K562 (cell line): ENCODE data around the gene CREB5. TPM values are rescaled to one million over a fixed set of nuclear protein-coding genes. Genes with fewer than 3 reads are reported as not detected.

Experiments used
- ATAC-seq: fragments of 200-7000 bp; cut with Tn5 transposase; 3 replicates; pipeline ENCODE4 v1.9.1; 2020; ENCODE audit warnings: moderate library complexity
- BruUV-seq: library from RNA; stranded (reverse); fragments of 400-500 nt; replicated peaks from 2 replicates; lab custom pipeline; 2021; lab: Mats Ljungman, UMichigan
- CTCF ChIA-PET: fragments of 300-600 bp; formaldehyde crosslinking; extraction: SDS; loops from one replicate; lab custom pipeline; 2021; ENCODE audit warnings: low intra/inter-chr PET ratio; lab: Yijun Ruan, JAX
- POLR2A ChIA-PET: fragments of 300-600, 350-650 bp; sonication (Branson Sonifier 250); formaldehyde crosslinking; extraction: SDS; loops from one replicate; lab custom pipeline; 2021; ENCODE audit warnings: antibody characterized with exemption, inconsistent platforms; lab: Yijun Ruan, JAX
- DNase-seq, 4 experiments: peaks; one replicate each; pipeline versions ENCODE4 v3.0.0 to v3.0.0-alpha.2; 2011 to 2018; ENCODE audit warnings: low spot score in 3 of 4, mixed read lengths in 3 of 4; ENCODE audit errors: extremely low read depth in 1 of 4
- FAIRE-seq: peaks from 2 replicates; lab custom pipeline; 2011; peaks lifted over from hg19 to GRCh38; lab: Jason Lieb, UNC
- H2AFZ ChIP-seq: 2 replicates; pipeline ENCODE4 v1.6.0; 2011; ENCODE audit warnings: low read depth, low read length, control low read depth, inconsistent platforms
- H3K27ac ChIP-seq: fragments of 200-600 bp; 3 replicates; pipeline ENCODE4 v1.8.0; 2011; ENCODE audit warnings: low read depth, mild to moderate bottlenecking, control low read depth, inconsistent platforms, low read length, moderate library complexity, mixed read lengths; ENCODE audit errors: extremely low read depth
- H3K27me3 ChIP-seq, 2 experiments: fragments of 300-600 bp in 1 of 2; 2 replicates in 1 of 2; 3 replicates in 1 of 2; pipeline versions ENCODE4 v1.6.0 to v1.8.0; 2011; ENCODE audit warnings: inconsistent platforms in 2 of 2, low read length in 2 of 2, mild to moderate bottlenecking in 1 of 2, mixed read lengths in 1 of 2, moderate library complexity in 1 of 2; ENCODE audit not compliant: control insufficient read depth in 2 of 2, insufficient read depth in 2 of 2
- H3K36me3 ChIP-seq: fragments of 300-600 bp; 3 replicates; pipeline ENCODE4 v1.8.0; 2011; ENCODE audit warnings: mild to moderate bottlenecking, low read length, inconsistent platforms; ENCODE audit not compliant: control insufficient read depth, insufficient read depth
- H3K4me1 ChIP-seq, 2 experiments: fragments of 200-600 bp in 1 of 2; replicated peaks in 1 of 2; 2 replicates in 1 of 2; 3 replicates in 1 of 2; pipeline versions ENCODE4 v1.5.1 to v1.8.0; 2011; ENCODE audit warnings: inconsistent platforms in 2 of 2, low read length in 2 of 2, mild to moderate bottlenecking in 1 of 2, mixed read lengths in 1 of 2, moderate library complexity in 1 of 2; ENCODE audit not compliant: control insufficient read depth in 2 of 2, insufficient read depth in 2 of 2
- H3K4me2 ChIP-seq: 2 replicates; pipeline ENCODE4 v1.6.1; 2011; ENCODE audit warnings: low read length, control low read depth, inconsistent platforms, mixed read lengths; ENCODE audit not compliant: insufficient read depth
- H3K4me3 ChIP-seq: fragments of 200-600 bp; sonication (generic), shearing (Covaris generic); 2 replicates; pipeline ENCODE4 v1.5.1; 2016; ENCODE audit warnings: control low read depth, inconsistent platforms
- H3K79me2 ChIP-seq: fragments of 200-600 bp; 3 replicates; pipeline ENCODE4 v1.8.0; 2011; ENCODE audit warnings: low read length, inconsistent platforms; ENCODE audit not compliant: control insufficient read depth, insufficient read depth
- H3K9ac ChIP-seq, 2 experiments: 2 replicates each; pipeline versions ENCODE4 v1.6.0 to v1.6.1; 2011; ENCODE audit warnings: low read depth in 2 of 2, low read length in 2 of 2, control low read depth in 1 of 2, inconsistent platforms in 1 of 2, mild to moderate bottlenecking in 1 of 2, mixed read lengths in 1 of 2; ENCODE audit not compliant: insufficient read depth in 1 of 2
- H3K9me1 ChIP-seq: one replicate; pipeline ENCODE4 v1.6.0; 2011; ENCODE audit warnings: inconsistent platforms, mild to moderate bottlenecking, low read length, moderate library complexity; ENCODE audit not compliant: control insufficient read depth, insufficient read depth
- H3K9me3 ChIP-seq: replicated peaks from 2 replicates; pipeline ENCODE4 v1.5.1; 2011; ENCODE audit warnings: low read depth, low read length, inconsistent platforms; ENCODE audit not compliant: control insufficient read depth, insufficient read depth
- H4K20me1 ChIP-seq: replicated peaks from 2 replicates; pipeline ENCODE4 v1.6.1; 2011; ENCODE audit warnings: low read length, inconsistent platforms, mixed read lengths; ENCODE audit not compliant: control insufficient read depth, insufficient read depth
- ADNP ChIP-seq: fragments of 200-800 bp; sonication (Bioruptor generic); IDR thresholded peaks from 2 replicates; pipeline ENCODE4 v1.6.1; 2016; ENCODE audit warnings: missing genetic modification characterization, missing compliant biosample characterization
- C11orf30 ChIP-seq: fragments of 450-650 bp; IDR thresholded peaks from 2 replicates; pipeline ENCODE4 v1.6.1; 2016; ENCODE audit warnings: low read depth, mild to moderate bottlenecking
- COPS2 ChIP-seq: fragments of 450-650 bp; conservative IDR thresholded peaks from 2 replicates; pipeline ENCODE4 v1.6.1; 2016; ENCODE audit warnings: mild to moderate bottlenecking, moderate library complexity
- E2F3 ChIP-seq: fragments of 250-450 bp; sonication (Bioruptor Pico); IDR thresholded peaks from 2 replicates; pipeline ENCODE4 v1.4.0; 2020; ENCODE audit warnings: mild to moderate bottlenecking
- E2F6 ChIP-seq, 2 experiments: IDR thresholded peaks; 2 replicates each; pipeline ENCODE4 v1.6.1; 2011; ENCODE audit warnings: borderline replicate concordance in 1 of 2, control low read depth in 1 of 2, low read depth in 1 of 2, low read length in 1 of 2, mild to moderate bottlenecking in 1 of 2, mixed read lengths in 1 of 2, moderate library complexity in 1 of 2; ENCODE audit not compliant: insufficient read depth in 1 of 2, insufficient read length in 1 of 2, poor library complexity in 1 of 2, severe bottlenecking in 1 of 2; ENCODE audit errors: extremely low read depth in 1 of 2
- GATAD2A ChIP-seq: fragments of 450-650 bp; IDR thresholded peaks from 2 replicates; pipeline ENCODE4 v1.6.1; 2017
- NBN ChIP-seq: fragments of 450-650 bp; IDR thresholded peaks from 2 replicates; pipeline ENCODE4 v1.6.1; 2016; ENCODE audit warnings: low read depth, mild to moderate bottlenecking
- NR3C1 ChIP-seq: sonication (generic); formaldehyde crosslinking; IDR thresholded peaks from 2 replicates; pipeline ENCODE4 v1.8.1; 2022; ENCODE audit warnings: missing genetic modification reagents
- POU5F1 ChIP-seq: fragments of 150-350 bp; IDR thresholded peaks from 2 replicates; pipeline ENCODE4 v1.6.1; 2014; ENCODE audit warnings: borderline replicate concordance, low read length, low read depth, mild to moderate bottlenecking; ENCODE audit not compliant: partially characterized antibody
- RFX5 ChIP-seq: IDR thresholded peaks from 2 replicates; pipeline ENCODE4 v1.6.1; 2011; ENCODE audit warnings: low read depth, mild to moderate bottlenecking, improper control_type of control experiment, low read length
- TSC22D4 ChIP-seq: fragments of 450-650 bp; IDR thresholded peaks from 2 replicates; pipeline ENCODE4 v1.6.1; 2016; ENCODE audit warnings: missing genetic modification characterization, missing biosample characterization, control low read depth
- ZBTB33 ChIP-seq: sonication (generic); formaldehyde crosslinking; IDR thresholded peaks from 2 replicates; pipeline ENCODE4 v1.8.1; 2023; ENCODE audit warnings: mild to moderate bottlenecking, missing genetic modification reagents
- ZBTB34 ChIP-seq: fragments of 250-450 bp; sonication (Bioruptor Pico); IDR thresholded peaks from 2 replicates; pipeline ENCODE4 v1.8.0; 2021; ENCODE audit warnings: mild to moderate bottlenecking, moderate library complexity
- ZHX1 ChIP-seq: fragments of 150-350 bp; conservative IDR thresholded peaks from 2 replicates; pipeline ENCODE4 v1.6.1; 2014; ENCODE audit warnings: low read length
- ZNF586 ChIP-seq: fragments of 450-650 bp; formaldehyde crosslinking; conservative IDR thresholded peaks from 2 replicates; pipeline ENCODE4 v1.4.0; 2020; ENCODE audit warnings: mild to moderate bottlenecking, moderate library complexity
- WGBS: fragments of 100-300 bp; shearing (Covaris generic); methylation state at CpG from one replicate; pipeline ENCODE4 v1.1.6; 2016; ENCODE audit warnings: low coverage, mixed read lengths; ENCODE audit not compliant: insufficient coverage; ENCODE audit errors: missing lambda C conversion rate; 5-methylcytosine and 5-hydroxymethylcytosine counted together
- in situ Hi-C: fragments of 300-500 bp; cut with MboI; formaldehyde crosslinking; loops from 4 replicates; pipeline ENCODE4 v1.15.0; 2018; ENCODE audit warnings: inconsistent platforms, mixed read lengths
- intact Hi-C: fragments of 100-400 bp; cut with micrococcal nuclease; formaldehyde crosslinking; loops from 2 replicates; pipeline ENCODE4 v1.14.2; 2022
- polyA plus RNA-seq, 8 experiments: library from polyadenylated mRNA; depleted of rRNA in 4 of 8; stranded (reverse) in 5 of 8; unstranded in 3 of 8; fragments of >200 nt; fragmentation: Nextera tagmentation in 2 of 8; fragmentation: Illumina TruSeq in 1 of 8; extraction: Ambion mirVana in 2 of 8; extraction: Trizol in 1 of 8; gene quantifications; 2 replicates each; pipeline versions ENCODE4 v1.2.1 to v1.2.3, GENCODE V29; 2011 to 2014; ENCODE audit warnings: inconsistent platforms in 1 of 8, missing spikeins in 1 of 8
- total RNA-seq, 7 experiments: library from RNA; depleted of rRNA in 6 of 7; stranded (reverse); fragments of >200 nt in 6 of 7; fragmentation: Illumina TruSeq in 2 of 7; extraction: Trizol in 2 of 7; gene quantifications; 2 replicates each; pipeline versions ENCODE4 v1.2.1 to v1.2.3, GENCODE V29; 2011 to 2021; ENCODE audit warnings: low replicate concordance in 1 of 7

The CREB5 gene
- total and polyA plus RNA-seq, 9 of the 15 experiments (the other 6 are each of a cell fraction or from before 2014, with no cell fraction given), result 0.33 to 6.4 (median 1.8) TPM

GRCh38 chr7:28705350-28705749 is 293.0 kb downstream of the CREB5 start (continued):
- TF ChIP-seq POU5F1 (no peak), NBN (no peak), NR3C1 (CRISPR knock-in tag) (no peak), TSC22D4 (tag) (no peak), GATAD2A (no peak)

GRCh38 chr7:28706584-28706983 is 294.3 kb downstream of the CREB5 start:
- Histone ChIP-seq H3K36me3 (no peaks in the 10 kb centered on the region), H3K9me1 (no peaks in the 10 kb centered on the region), H3K9ac (no peak overlapping the region), H2AFZ (no peak overlapping the region), H3K4me2 (no peak overlapping the region), H3K4me1 (no peaks in the 10 kb centered on the region), H3K27ac (no peak overlapping the region), H3K79me2 (no peaks in the 10 kb centered on the region), H3K9me3 (no peaks in the 10 kb centered on the region), H3K4me3 (no peak overlapping the region), H4K20me1 (peaks cover 7% of the 10 kb centered on the region; the same call in 1 of the 2 replicates), H3K27me3 (no peaks in the 10 kb centered on the region; a peak in 1 of 5 replicates)
- intact Hi-C loops (no loop called here), in situ Hi-C loops (no loop called here)
- POLR2A ChIA-PET, result no interaction called here
- DNase-seq (no peak), ATAC-seq (no peak), FAIRE-seq (no peak)
- CTCF ChIA-PET, result no interaction called here
- 0% methylated on average over 1 of the region's 1 CpG for WGBS
- BruUV-seq, result no TSS peak
- TF ChIP-seq RFX5 (no peak), ZBTB33 (CRISPR knock-in tag) (no peak), COPS2 (no peak), NR3C1 (CRISPR knock-in tag) (no peak), C11orf30 (no peak), ZBTB34 (no peak), E2F6 (IDR thresholded peaks at IDR 0.05; ENCODE audit: borderline replicate concordance in 1 of 2, extremely low read depth in 1 of 2, insufficient read depth in 1 of 2, insufficient read length in 1 of 2, low read depth in 1 of 2, low read length in 1 of 2, poor library complexity in 1 of 2, severe bottlenecking in 1 of 2) (no peak), ADNP (tag) (no peak), ZNF586 (CRISPR knock-in tag) (no peak), ZHX1 (no peak), E2F3 (no peak)
